Neural progenitor cell (in vitro differentiated cells): ENCODE measurements around the gene GDPD5.

Experiments used
- EZH2 ChIP-seq: fragments of 200-600 bp; sonication (generic); IDR thresholded peaks from 2 replicates; pipeline ENCODE4 v1.6.1; 2017; ENCODE audit warnings: antibody characterized with exemption, mild to moderate bottlenecking, moderate library complexity
- EZH2phosphoT487 ChIP-seq: fragments of 200-600 bp; sonication (generic); IDR thresholded peaks from 2 replicates; pipeline ENCODE4 v1.6.1; 2017; ENCODE audit warnings: antibody characterized with exemption
- TF ChIP-seq, protein P1 (sequence below): fragments of 200-600 bp; sonication (generic); IDR thresholded peaks from 2 replicates; pipeline ENCODE4 v1.5.1; 2017; ENCODE audit warnings: antibody characterized with exemption, mild to moderate bottlenecking

DNA sequence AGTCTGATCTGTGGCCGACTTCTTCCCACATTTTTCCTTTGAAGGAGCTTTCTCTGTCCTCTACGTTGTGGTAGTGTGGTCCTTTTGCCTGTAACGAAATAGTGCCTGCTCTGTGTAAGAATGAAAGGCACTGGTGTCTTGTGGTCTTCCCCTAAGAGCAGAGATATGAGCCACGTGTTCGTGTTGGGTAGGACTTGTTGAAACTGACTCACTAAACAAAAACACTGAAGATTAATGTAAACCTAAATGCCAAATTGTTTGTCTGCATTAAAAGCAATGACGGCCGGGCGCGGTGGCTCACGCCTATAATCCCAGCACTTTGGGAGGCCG is 136.5 kb downstream of the GDPD5 start:
- TF ChIP-seq, protein P1, sequence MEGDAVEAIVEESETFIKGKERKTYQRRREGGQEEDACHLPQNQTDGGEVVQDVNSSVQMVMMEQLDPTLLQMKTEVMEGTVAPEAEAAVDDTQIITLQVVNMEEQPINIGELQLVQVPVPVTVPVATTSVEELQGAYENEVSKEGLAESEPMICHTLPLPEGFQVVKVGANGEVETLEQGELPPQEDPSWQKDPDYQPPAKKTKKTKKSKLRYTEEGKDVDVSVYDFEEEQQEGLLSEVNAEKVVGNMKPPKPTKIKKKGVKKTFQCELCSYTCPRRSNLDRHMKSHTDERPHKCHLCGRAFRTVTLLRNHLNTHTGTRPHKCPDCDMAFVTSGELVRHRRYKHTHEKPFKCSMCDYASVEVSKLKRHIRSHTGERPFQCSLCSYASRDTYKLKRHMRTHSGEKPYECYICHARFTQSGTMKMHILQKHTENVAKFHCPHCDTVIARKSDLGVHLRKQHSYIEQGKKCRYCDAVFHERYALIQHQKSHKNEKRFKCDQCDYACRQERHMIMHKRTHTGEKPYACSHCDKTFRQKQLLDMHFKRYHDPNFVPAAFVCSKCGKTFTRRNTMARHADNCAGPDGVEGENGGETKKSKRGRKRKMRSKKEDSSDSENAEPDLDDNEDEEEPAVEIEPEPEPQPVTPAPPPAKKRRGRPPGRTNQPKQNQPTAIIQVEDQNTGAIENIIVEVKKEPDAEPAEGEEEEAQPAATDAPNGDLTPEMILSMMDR = no peak
- TF ChIP-seq EZH2 (no peak), EZH2phosphoT487 (no peak)
